K562 (cell line): Measurements from ENCODE around the gene XPC. TPM values are rescaled to one million over a fixed set of nuclear protein-coding genes. Genes with fewer than 3 reads are reported as not detected.
A peak's percentile ranks its signal among the peaks of the same experiment; 100 is the strongest.

Experiments
- HNRNPH1 ChIP-seq: fragments of 200-400 bp; formaldehyde crosslinking; optimal IDR thresholded peaks from 2 replicates; pipeline ENCODE3; 2017; ENCODE audit warnings: low read depth, mild to moderate bottlenecking, low read length, moderate library complexity
- KLF16 ChIP-seq: IDR thresholded peaks from 2 replicates; pipeline ENCODE4 v1.6.1; 2016; ENCODE audit warnings: antibody characterized with exemption
- MAFF ChIP-seq: IDR thresholded peaks from 2 replicates; pipeline ENCODE4 v1.6.1; 2012; ENCODE audit warnings: low read length, improper control_type of control experiment
- MAZ ChIP-seq, 2 experiments: fragments of 450-650 bp in 1 of 2; sonication (generic) in 1 of 2; formaldehyde crosslinking; IDR thresholded peaks in 1 of 2; conservative IDR thresholded peaks in 1 of 2; 2 replicates each; pipeline versions ENCODE4 v1.4.0 to v1.5.0; 2020; ENCODE audit warnings: mild to moderate bottlenecking in 1 of 2, missing genetic modification reagents in 1 of 2
- RBBP5 ChIP-seq: fragments of 200-600 bp; sonication (generic); IDR thresholded peaks from 2 replicates; pipeline ENCODE4 v1.6.1; 2012; ENCODE audit warnings: borderline replicate concordance, mild to moderate bottlenecking, low read length, control low read depth, inconsistent platforms; ENCODE audit not compliant: insufficient read depth, poor library complexity, severe bottlenecking
- SMAD4 ChIP-seq: fragments of 250-450 bp; sonication (Bioruptor Pico); conservative IDR thresholded peaks from 2 replicates; pipeline ENCODE4 v1.8.0; 2021; ENCODE audit warnings: inconsistent platforms, mild to moderate bottlenecking, moderate library complexity
- SRF ChIP-seq, 2 experiments: fragments of 250-450, 450-650 bp in 1 of 2; sonication (Bioruptor Pico) in 1 of 2; sonication (generic) in 1 of 2; formaldehyde crosslinking; IDR thresholded peaks; 2 replicates each; pipeline versions ENCODE4 v1.5.0 to v1.5.1; 2020 to 2022; ENCODE audit warnings: mild to moderate bottlenecking in 1 of 2, missing genetic modification reagents in 1 of 2
- U2AF2 ChIP-seq: fragments of 200-400 bp; formaldehyde crosslinking; optimal IDR thresholded peaks from 2 replicates; pipeline ENCODE3; 2017; ENCODE audit warnings: low read depth, mild to moderate bottlenecking, low read length
- ZBTB8A ChIP-seq: fragments of 450-650 bp; IDR thresholded peaks from 2 replicates; pipeline ENCODE4 v1.6.1; 2018; ENCODE audit warnings: mild to moderate bottlenecking, moderate library complexity; ENCODE audit not compliant: partially characterized antibody
- ZNF165 ChIP-seq: fragments of 250-450 bp; sonication (Bioruptor Pico); IDR thresholded peaks from 2 replicates; pipeline ENCODE4 v1.4.0; 2020; ENCODE audit warnings: borderline replicate concordance
- ZNF384 ChIP-seq: IDR thresholded peaks from 2 replicates; pipeline ENCODE4 v1.6.1; 2012; ENCODE audit warnings: low read depth, low read length, improper control_type of control experiment
- ZNF41 ChIP-seq: fragments of 250-450 bp; sonication (Bioruptor Pico); conservative IDR thresholded peaks from 2 replicates; pipeline ENCODE4 v1.4.0; 2020; ENCODE audit warnings: mild to moderate bottlenecking
- ZNF589 ChIP-seq: fragments of 200-800 bp; sonication (Bioruptor generic); IDR thresholded peaks from 2 replicates; pipeline ENCODE4 v1.6.1; 2016; ENCODE audit warnings: low read depth, missing genetic modification characterization, missing compliant biosample characterization
- ZNF766 ChIP-seq: fragments of 200-800 bp; sonication (Bioruptor generic); conservative IDR thresholded peaks from 2 replicates; pipeline ENCODE4 v1.6.1; 2016; ENCODE audit warnings: missing genetic modification characterization, missing compliant biosample characterization
- polyA plus RNA-seq, 8 experiments: library from polyadenylated mRNA; depleted of rRNA in 4 of 8; stranded (reverse) in 5 of 8; unstranded in 3 of 8; fragments of >200 nt; fragmentation: Nextera tagmentation in 2 of 8; fragmentation: Illumina TruSeq in 1 of 8; extraction: Ambion mirVana in 2 of 8; extraction: Trizol in 1 of 8; gene quantifications; 2 replicates each; pipeline versions ENCODE4 v1.2.1 to v1.2.3, GENCODE V29; 2011 to 2014; ENCODE audit warnings: inconsistent platforms in 1 of 8, missing spikeins in 1 of 8
- total RNA-seq, 7 experiments: library from RNA; depleted of rRNA in 6 of 7; stranded (reverse); fragments of >200 nt in 6 of 7; fragmentation: Illumina TruSeq in 2 of 7; extraction: Trizol in 2 of 7; gene quantifications; 2 replicates each; pipeline versions ENCODE4 v1.2.1 to v1.2.3, GENCODE V29; 2011 to 2021; ENCODE audit warnings: low replicate concordance in 1 of 7
- TF ChIP-seq, protein P1 (sequence below), 2 experiments: fragments of 450-650 bp; IDR thresholded peaks; 2 replicates each; pipeline ENCODE4 v1.6.1; 2016
- TF ChIP-seq, protein P2 (sequence below), 2 experiments: fragments of 450-650 bp; conservative IDR thresholded peaks; 2 replicates each; pipeline ENCODE4 v1.6.1; 2017; ENCODE audit warnings: mild to moderate bottlenecking in 2 of 2, moderate library complexity in 2 of 2
- TF ChIP-seq, protein P3 (sequence below), 3 experiments: IDR thresholded peaks in 2 of 3; conservative IDR thresholded peaks in 1 of 3; 2 replicates each; pipeline ENCODE4 v1.5.1; 2011 to 2012; ENCODE audit warnings: low read length in 3 of 3, mild to moderate bottlenecking in 3 of 3, control low read depth in 2 of 3, improper control_type of control experiment in 1 of 3, inconsistent platforms in 1 of 3, low read depth in 1 of 3, mixed read lengths in 1 of 3, moderate library complexity in 1 of 3; ENCODE audit not compliant: insufficient read depth in 2 of 3

Gene XPC
- total and polyA plus RNA-seq, 9 of the 15 experiments (the other 6 are each of a cell fraction or from before 2014, with no cell fraction given) = 3.8 to 54.7 (median 41.3) TPM

DNA sequence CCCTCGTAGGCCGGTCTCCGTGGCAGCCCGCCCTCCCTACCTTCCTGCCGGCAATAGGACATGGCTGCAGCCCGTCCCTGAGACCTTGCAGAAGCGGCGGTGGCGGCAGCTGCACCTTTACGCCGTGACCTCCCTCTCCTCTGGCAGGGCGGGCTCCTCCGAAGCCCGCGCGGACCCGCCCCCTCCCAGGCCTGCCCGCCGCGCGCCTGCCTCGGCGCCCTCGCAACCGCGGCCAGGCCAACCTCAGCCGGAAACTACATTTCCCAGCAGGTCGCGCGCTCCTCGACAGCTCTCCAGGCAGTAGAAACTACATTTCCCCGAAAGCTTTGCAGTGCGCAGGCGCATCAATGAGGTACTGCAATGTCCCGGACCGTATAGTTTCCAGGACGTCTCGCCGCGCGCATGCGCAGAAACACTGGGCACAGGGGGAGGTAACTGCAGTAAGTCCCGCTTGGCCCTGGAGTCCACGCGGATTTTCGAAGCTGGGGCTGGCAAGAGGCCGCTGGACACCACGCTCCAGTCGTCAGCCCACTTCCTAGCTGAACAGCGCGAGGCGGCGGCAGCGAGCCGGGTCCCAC, 53.7 kb downstream of the XPC start, which contains the start of the genes CHCHD4 and TMEM43 (continued):
- TF ChIP-seq ZNF384 (0 out of 2 replicates have a peak, but pooled peaks have one; percentile 8), HNRNPH1 (no peak), ZBTB8A (no peak), U2AF2 (no peak), SMAD4 (peak; percentile 12; the same call in 1 of the 2 replicates), RBBP5 (peak; percentile 69), ZNF41 (no peak), ZNF165 (CRISPR knock-in tag) (no peak), MAZ (CRISPR knock-in tag; conservative IDR thresholded peaks at IDR 0.05 in 1 of 2, IDR thresholded peaks at IDR 0.05 in 1 of 2) (peak; percentile 23 to 79; a peak in 2 of 4 replicates), MAFF (no peak), ZNF589 (no peak), KLF16 (no peak), SRF (CRISPR knock-in tag; IDR thresholded peaks at IDR 0.05) (no peak), ZNF766 (peak; percentile 91)
- TF ChIP-seq, protein P1, sequence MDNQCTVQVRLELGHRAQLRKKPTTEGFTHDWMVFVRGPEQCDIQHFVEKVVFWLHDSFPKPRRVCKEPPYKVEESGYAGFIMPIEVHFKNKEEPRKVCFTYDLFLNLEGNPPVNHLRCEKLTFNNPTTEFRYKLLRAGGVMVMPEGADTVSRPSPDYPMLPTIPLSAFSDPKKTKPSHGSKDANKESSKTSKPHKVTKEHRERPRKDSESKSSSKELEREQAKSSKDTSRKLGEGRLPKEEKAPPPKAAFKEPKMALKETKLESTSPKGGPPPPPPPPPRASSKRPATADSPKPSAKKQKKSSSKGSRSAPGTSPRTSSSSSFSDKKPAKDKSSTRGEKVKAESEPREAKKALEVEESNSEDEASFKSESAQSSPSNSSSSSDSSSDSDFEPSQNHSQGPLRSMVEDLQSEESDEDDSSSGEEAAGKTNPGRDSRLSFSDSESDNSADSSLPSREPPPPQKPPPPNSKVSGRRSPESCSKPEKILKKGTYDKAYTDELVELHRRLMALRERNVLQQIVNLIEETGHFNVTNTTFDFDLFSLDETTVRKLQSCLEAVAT (IDR thresholded peaks at IDR 0.05) = no peak
- TF ChIP-seq, protein P2, sequence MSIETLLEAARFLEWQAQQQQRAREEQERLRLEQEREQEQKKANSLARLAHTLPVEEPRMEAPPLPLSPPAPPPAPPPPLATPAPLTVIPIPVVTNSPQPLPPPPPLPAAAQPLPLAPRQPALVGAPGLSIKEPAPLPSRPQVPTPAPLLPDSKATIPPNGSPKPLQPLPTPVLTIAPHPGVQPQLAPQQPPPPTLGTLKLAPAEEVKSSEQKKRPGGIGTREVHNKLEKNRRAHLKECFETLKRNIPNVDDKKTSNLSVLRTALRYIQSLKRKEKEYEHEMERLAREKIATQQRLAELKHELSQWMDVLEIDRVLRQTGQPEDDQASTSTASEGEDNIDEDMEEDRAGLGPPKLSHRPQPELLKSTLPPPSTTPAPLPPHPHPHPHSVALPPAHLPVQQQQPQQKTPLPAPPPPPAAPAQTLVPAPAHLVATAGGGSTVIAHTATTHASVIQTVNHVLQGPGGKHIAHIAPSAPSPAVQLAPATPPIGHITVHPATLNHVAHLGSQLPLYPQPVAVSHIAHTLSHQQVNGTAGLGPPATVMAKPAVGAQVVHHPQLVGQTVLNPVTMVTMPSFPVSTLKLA (conservative IDR thresholded peaks at IDR 0.05) = no peak; a peak in 2 of 4 replicates
- TF ChIP-seq, protein P3, sequence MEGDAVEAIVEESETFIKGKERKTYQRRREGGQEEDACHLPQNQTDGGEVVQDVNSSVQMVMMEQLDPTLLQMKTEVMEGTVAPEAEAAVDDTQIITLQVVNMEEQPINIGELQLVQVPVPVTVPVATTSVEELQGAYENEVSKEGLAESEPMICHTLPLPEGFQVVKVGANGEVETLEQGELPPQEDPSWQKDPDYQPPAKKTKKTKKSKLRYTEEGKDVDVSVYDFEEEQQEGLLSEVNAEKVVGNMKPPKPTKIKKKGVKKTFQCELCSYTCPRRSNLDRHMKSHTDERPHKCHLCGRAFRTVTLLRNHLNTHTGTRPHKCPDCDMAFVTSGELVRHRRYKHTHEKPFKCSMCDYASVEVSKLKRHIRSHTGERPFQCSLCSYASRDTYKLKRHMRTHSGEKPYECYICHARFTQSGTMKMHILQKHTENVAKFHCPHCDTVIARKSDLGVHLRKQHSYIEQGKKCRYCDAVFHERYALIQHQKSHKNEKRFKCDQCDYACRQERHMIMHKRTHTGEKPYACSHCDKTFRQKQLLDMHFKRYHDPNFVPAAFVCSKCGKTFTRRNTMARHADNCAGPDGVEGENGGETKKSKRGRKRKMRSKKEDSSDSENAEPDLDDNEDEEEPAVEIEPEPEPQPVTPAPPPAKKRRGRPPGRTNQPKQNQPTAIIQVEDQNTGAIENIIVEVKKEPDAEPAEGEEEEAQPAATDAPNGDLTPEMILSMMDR (IDR thresholded peaks at IDR 0.05 in 2 of 3, conservative IDR thresholded peaks at IDR 0.05 in 1 of 3; ENCODE audit: insufficient read depth in 2 of 3, low read depth in 1 of 3, low read length in 3 of 3) = no peak
